Epithelial cell of proximal tubule (primary cell): ENCODE measurements around the gene PROX2. TPM values are rescaled to one million over a fixed set of nuclear protein-coding genes. Genes with fewer than 3 reads are reported as not detected.

ENCODE experiments used
- DNase-seq: peaks from one replicate; pipeline ENCODE4 v3.0.0-alpha.2; 2011; ENCODE audit warnings: low read depth
- H3K4me3 ChIP-seq: 2 replicates; pipeline ENCODE4 v1.5.1; 2011; ENCODE audit warnings: low read depth, mild to moderate bottlenecking, low read length
- CTCF ChIP-seq: conservative IDR thresholded peaks from 2 replicates; pipeline ENCODE4 v1.5.1; 2012; ENCODE audit warnings: low read depth, mild to moderate bottlenecking, low read length
- total RNA-seq: library from RNA; depleted of rRNA; stranded (reverse); fragments of >200 nt; gene quantifications from 2 replicates; pipeline ENCODE4 v1.2.3, GENCODE V29; 2015

The PROX2 gene
- total RNA-seq, 1 donor from 2014 or later: not detected

- TF ChIP-seq CTCF: no peak
- DNase-seq: no peak
- no peak overlapping the region for H3K4me3 ChIP-seq
Observed at GRCh38 chr14:74909911-74910310, 34.0 kb upstream of the PROX2 start.

- TF ChIP-seq CTCF: no peak
- H3K4me3 ChIP-seq: no peak overlapping the region
- DNase-seq: no peak
Observed at GRCh38 chr14:74909501-74909900, 33.6 kb upstream of the PROX2 start.

- no peak for TF ChIP-seq CTCF
- DNase-seq: no peak
- H3K4me3 ChIP-seq: no peak overlapping the region
Observed at GRCh38 chr14:74908861-74909341, 33.0 kb upstream of the PROX2 start.

- TF ChIP-seq CTCF: no peak
- DNase-seq: no peak
Observed at GRCh38 chr14:74907744-74908143, 31.8 kb upstream of the PROX2 start.

GRCh38 chr14:74906925-74907521 lies 31.1 kb upstream of the PROX2 start:
- H3K4me3 ChIP-seq: no peak overlapping the region
- DNase-seq: no peak
- peak; percentile 43 for TF ChIP-seq CTCF

More at GRCh38 chr14:74907744-74908143, 31.8 kb upstream of the PROX2 start:
- H3K4me3 ChIP-seq: no peak overlapping the region

GRCh38 chr14:74905595-74906142 lies 29.7 kb upstream of the PROX2 start:
- no peak overlapping the region for H3K4me3 ChIP-seq
- no peak for DNase-seq
- TF ChIP-seq CTCF: peak; percentile 98
